GM21390 (cell line): Measurements from ENCODE around the gene PLEKHM2.
"Not testable (repeated sequence)": the region's sequence is repeated elsewhere in the genome, so short reads cannot be mapped to it uniquely, and the experiment has no call there.

Experiments
- ATAC-seq: cut with Tn5 transposase; IDR thresholded peaks from one replicate; pipeline ENCODE4 v1.9.1; 2021; ENCODE audit not compliant: unreplicated experiment

The PLEKHM2 gene, protein sequence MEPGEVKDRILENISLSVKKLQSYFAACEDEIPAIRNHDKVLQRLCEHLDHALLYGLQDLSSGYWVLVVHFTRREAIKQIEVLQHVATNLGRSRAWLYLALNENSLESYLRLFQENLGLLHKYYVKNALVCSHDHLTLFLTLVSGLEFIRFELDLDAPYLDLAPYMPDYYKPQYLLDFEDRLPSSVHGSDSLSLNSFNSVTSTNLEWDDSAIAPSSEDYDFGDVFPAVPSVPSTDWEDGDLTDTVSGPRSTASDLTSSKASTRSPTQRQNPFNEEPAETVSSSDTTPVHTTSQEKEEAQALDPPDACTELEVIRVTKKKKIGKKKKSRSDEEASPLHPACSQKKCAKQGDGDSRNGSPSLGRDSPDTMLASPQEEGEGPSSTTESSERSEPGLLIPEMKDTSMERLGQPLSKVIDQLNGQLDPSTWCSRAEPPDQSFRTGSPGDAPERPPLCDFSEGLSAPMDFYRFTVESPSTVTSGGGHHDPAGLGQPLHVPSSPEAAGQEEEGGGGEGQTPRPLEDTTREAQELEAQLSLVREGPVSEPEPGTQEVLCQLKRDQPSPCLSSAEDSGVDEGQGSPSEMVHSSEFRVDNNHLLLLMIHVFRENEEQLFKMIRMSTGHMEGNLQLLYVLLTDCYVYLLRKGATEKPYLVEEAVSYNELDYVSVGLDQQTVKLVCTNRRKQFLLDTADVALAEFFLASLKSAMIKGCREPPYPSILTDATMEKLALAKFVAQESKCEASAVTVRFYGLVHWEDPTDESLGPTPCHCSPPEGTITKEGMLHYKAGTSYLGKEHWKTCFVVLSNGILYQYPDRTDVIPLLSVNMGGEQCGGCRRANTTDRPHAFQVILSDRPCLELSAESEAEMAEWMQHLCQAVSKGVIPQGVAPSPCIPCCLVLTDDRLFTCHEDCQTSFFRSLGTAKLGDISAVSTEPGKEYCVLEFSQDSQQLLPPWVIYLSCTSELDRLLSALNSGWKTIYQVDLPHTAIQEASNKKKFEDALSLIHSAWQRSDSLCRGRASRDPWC

DNA sequence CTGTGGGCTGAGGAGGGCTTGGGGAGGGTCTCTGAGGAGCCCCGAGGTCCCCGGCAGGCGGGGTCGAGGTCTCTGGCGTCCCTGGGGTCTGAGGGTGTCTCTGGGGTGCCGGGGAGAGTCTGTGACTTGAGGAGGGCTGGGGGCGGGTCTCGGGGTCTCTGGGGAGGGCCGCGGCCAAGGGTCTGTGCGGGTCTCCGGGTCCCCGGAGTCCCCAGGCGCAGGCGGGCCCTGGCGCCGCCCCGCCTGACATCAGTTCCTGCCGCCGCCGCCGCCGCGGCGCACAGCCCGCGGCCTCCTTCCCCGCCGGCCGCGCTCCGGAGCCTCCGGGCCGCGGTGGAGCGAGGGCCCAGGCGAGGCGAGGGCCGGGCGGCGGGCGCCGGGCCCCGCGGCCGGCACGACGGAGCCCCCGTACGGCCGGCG, at the start of gene PLEKHM2:
Gene PLEKHM2, plus strand, starts transcription at position 279 of the 420 bp plus-strand sequence. CDS start 239 bp downstream, outside the sequence.
- peak; percentile 50 for ATAC-seq

DNA sequence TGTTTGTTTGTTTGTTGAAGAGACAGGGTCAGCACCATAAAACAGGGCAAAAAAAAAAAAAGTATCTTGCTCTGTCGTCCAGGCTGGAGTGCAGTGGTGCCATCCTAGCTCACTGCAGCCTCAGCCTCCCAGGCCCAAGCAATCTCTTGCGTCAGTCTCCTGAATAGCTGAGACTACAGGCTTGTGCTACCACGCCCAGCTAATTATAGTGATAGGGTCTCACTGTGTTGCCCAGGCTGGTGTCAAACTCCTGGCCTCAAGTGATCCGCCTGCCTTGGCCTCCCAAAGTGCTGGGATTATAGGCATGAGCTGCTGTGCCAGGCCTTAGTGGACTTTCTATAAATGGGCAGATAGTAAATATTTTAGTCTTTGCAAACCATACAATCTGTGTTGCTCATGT, 47.7 kb upstream of the PLEKHM2 start:
- ATAC-seq: no peak

DNA sequence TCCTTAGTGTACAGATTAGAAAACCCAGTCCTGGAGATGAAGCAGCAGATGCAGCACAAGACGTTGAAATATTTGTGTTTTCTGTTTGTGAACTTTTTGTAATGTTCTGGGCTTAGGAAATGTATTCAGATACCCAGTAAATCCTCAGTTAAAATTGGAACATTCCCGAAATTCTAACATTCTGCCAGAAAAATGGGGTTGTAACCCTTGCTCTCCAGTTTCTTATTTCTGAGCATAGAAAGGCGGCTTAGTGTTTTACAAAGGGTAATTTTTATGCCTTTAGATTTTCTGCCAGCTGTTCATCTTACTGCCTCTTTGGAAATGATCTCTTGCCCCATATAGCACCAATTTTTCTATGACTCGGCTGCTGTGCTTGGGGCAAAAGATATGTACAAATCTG, 46.3 kb upstream of the PLEKHM2 start:
- no peak for ATAC-seq

DNA sequence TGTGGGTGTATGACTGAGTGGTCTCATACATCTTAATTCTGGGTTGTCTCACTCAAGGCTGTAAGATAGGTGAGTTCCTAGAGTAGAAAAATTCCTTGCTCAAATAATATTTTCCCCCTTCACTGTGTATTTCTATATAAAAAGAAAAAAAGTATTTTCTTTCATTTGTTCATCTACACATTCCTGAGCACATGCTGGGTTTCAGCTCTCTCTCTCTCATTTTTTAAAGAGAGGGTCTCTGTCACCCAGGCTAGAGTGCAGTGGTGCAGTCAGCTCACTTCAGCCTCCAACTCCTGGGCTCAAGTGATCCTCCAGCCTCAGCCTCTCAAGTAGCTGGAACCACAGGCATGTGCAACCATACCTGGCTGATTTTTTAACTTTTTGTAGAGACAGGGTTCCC, 44.9 kb upstream of the PLEKHM2 start:
- ATAC-seq: no peak

DNA sequence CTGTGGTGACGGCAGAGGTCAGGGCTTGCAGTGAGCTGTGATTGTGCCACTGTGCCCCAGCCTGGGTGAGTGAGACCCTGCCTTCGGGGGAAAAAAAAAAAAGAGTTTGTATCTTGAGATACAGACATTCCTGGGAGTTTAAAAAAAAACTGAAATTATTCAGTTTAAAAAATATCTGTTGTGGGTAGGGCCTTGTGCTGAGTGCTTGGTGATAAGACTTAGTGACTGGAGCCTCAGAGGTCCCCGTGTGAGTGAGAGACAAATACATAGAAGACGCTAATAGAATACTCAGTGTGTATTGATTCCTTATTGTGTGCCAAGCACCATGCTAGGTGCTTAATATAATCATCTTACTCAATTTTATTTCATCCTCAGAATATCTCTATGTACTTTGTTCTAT, 44.2 kb upstream of the PLEKHM2 start:
- no peak for ATAC-seq

DNA sequence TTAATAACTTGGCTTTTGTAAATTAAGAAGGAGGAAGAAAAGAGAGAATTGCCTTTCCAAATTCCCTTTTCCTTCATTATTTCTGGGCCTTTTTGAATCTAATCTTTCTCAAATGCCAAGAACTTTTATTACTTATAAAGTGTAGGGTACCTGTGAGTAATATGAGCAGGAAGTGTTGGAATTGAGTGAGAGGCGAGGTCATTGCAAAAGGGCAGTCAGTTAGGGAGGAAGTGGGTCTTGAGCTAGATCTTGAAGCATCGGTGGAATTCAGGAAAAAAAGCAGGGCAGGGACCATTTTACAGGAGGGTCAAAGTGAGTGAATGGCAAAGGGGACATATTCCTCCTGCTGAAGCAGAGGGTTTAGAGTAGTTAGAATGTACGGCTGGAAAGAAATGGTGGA, 43.5 kb upstream of the PLEKHM2 start:
- no peak for ATAC-seq

DNA sequence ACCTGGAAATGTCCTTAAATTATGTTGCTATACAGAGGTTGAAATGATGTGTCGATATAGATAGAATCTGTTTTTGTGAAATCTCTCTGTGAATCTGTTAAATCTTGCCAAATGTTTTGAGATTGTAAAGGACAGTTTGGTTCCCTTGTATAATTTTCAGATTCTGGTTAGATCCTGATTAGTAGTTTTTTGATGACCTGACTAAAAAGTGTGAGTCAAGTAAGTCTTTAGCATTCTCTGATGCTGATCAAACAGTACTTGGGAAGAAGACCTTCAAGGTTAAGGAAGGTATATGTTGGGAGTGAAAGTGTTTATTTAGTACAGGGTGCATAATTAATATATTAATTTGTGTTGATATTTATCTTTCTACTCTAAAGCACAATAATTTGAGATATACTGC, 34.2 kb upstream of the PLEKHM2 start:
- ATAC-seq: no peak

DNA sequence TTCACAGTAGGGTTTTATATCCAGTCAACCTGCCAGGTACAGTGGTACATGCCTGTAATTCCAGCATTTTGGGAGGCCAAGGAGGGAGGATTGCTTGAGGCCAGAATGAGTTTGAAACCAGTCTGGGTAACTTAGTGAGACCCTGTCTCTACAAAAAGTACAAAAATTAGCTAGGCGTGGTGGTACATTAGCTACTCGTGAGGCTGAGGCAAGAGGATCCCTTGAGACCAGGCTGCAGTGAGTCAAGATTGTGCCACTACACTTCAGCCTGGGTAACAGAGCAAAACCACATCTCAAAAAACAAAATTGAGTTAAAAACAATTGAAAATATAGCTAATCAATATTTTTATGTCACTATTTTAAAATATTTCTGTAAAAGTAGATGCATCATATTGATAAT, 33.7 kb upstream of the PLEKHM2 start:
- no peak for ATAC-seq

DNA sequence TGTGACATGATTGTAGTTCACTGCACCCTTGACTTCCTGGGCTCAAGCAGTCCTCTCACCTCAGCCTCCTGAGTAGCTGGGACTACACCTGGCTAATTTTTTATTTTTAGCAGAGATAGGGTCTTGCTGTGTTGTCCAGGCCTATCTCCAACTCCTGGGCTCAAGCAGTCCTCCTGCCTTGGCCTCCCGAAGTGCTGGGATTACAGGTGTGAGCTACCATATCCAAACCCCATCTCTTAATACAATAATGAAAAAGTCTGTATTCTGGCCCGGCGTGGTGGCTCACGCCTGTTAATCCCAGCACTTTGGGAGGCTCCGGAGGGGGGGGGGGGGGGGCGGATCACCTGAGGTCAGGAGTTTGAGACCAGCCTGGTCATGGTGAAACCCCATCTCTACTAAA, 32.0 kb upstream of the PLEKHM2 start:
- ATAC-seq: not testable (repeated sequence)

DNA sequence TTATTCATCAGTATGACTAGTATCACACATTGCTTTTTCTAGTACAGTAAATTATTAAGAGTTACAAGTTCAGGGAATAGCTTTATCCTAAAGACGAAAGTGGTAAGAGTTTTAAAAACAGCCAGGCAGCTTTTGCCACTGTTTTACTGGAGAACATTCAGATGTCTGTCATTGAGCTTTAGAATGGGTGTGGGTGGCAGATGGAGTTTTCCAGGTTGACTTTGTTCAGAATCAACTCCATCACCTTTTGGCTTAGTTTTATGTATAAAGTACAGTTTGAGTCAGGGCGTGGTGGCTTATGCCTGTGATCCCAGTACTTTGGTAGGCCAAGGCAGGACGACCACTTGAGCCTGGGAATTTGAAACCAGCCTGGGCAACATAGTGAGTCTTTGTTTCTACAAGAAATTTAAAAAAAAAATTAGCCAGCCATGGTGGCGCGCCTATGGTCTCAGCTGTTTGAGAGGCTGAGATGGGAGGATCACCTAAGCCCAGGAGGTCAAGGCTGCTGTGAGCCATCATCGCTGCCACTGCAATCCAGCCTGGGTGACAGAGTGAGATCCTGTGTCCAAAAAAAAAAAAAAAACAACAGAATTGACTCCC, 29.9 kb upstream of the PLEKHM2 start:
- no peak for ATAC-seq

DNA sequence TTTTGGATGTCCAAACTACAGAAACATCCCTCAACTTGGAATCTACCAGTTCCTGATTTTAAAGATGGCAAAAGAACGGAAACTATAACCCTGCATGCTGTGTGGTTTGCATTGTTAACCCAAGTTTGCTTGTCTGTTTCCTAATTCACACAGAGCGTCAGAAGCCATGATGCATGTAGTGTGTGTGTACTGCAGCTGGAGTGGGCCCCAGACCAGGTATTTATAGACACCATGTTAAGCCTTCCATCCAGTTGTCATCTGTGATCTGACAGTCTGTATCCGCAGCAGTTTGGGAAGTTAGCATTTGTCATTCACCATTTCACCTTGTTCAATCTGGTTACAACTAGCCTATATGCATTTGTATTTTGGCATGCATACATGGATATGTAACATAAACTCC, 27.7 kb upstream of the PLEKHM2 start:
- no peak for ATAC-seq

DNA sequence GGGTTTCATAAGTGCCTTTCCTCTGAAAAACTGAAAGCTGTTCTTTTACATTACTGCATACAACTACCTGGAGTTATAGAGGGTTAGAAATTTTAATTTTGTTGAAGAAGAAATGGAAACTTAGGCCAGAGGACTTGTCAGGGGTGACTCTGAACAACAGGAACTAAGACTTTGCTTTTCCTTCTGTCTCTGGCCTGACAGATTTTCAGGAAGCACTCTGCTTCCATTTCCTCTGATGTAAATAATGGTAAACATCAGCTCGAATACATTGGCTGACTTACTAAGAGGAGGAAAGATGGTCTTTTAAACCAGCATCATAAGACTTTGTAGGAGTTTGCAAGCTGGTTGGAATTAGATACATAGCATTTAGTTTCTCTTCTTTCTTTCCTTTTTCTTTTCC, 27.1 kb upstream of the PLEKHM2 start:
- ATAC-seq: no peak

DNA sequence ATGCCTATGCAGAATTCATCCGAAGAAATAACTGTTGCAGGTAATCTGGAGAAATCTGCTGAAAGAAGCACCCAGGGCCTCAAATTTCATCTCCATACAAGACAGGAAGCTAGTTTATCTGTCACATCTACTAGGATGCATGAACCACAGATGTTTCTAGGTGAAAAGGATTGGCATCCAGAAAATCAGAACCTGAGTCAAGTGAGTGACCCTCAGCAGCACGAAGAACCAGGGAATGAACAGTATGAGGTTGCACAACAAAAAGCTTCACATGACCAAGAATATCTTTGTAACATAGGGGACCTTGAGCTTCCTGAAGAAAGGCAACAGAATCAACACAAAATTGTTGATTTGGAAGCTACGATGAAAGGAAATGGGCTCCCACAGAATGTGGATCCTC, 24.0 kb upstream of the PLEKHM2 start:
- ATAC-seq: no peak

DNA sequence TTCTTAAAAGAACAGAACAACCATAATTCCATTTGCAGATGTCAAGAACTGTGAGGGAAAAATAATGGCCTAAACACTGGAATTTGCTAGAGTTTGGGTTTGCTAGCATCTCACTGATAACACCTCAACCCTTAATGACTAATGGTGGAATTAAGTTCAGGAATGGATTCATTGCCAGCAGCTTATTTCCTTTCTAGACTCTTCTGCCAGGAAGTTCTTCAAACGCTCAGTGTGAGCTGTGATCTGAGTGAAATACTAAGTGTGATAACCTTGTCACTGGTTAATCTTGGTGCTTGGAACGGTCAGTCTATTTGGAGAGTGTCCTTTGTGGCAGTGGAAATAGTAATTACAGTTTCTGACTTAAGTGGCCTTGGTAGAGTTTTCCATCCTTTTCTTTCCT, 21.6 kb upstream of the PLEKHM2 start:
- ATAC-seq: no peak

DNA sequence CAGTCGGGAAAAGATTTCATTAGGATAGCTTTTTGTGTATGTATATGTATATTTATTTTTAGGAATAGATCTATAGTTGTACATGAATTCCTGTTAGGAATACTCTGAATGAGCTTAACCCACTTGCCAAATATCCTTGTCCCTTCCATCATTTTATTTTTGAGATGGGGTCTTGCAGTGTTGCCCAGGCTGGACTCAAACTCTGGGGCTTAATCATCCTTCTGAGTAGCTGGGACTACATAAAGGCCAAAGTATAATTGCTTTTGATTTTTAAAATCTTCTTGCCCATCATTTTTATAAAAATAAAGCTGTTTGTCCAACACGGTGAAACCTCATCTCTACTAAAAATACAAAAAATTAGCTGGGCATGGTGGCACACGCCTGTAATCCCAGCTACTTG, 20.2 kb upstream of the PLEKHM2 start:
- no peak for ATAC-seq

DNA sequence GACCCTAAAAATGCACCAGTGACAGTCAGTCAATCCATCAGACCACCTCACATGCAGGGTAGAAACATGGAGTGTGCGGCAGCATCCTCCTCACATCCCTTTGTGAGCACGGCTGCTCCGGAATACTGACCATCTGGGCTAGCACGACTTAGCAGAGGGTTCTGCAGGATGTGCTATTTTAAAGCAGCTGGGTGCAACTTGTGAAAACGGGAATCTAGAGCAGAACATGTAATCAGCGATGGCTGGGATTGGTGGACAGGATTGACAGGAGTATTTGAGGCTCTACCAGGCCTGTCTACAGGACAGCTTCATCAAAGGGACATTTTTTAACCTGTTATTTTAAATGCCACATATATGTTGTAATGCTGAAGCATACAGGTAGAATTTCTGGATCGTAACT, 16.8 kb upstream of the PLEKHM2 start:
- ATAC-seq: no peak

DNA sequence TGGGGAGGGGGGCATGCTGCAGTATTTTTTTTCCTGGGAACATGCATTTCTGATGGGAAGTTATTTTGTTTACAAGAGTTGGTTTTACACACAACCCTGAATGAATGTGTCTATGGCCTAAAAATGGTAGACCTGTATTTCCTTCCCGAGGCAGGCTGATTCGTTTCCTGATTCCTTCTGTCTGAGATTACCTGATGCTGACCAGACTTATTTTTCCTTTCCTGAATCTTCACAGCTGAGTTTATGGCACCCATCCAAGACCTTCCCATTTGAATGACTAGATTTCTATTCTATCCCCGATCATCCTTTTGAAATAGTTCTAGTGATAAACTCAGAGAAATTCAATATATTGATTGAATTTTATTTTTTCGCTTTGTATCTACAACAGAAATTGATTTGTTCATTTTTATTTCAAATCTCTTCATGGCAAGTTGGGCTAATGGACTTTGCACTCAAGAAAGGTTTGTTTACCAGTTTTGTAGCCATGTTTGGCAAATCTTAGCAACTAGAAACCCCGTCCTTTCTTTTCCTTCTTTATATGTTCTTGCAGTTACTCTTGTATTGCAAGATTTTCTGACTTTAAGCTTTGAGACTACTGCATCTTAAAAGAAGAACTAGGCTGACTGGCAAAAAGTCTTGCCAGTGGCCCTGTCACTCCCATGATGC, 15.9 kb upstream of the PLEKHM2 start:
- no peak for ATAC-seq

DNA sequence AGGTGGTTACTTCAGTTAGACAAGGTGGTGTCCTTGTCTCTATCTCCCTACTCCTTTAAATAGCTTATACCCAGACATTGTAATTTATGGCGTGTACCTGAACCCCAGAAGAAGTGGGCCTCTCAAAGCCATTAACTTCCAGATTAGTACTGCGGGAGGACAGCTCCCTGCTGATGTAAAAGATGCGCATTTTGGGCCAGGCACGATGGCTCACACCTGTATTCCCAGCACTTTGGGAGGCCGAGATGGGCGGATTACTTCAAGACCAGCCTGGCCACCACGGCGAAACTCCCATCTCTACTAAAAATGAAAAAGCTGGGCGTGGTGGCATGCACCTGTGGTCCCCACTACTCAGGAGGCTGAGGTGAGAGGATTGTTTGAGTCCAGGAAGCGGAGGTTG, 15.0 kb upstream of the PLEKHM2 start:
- ATAC-seq: no peak

DNA sequence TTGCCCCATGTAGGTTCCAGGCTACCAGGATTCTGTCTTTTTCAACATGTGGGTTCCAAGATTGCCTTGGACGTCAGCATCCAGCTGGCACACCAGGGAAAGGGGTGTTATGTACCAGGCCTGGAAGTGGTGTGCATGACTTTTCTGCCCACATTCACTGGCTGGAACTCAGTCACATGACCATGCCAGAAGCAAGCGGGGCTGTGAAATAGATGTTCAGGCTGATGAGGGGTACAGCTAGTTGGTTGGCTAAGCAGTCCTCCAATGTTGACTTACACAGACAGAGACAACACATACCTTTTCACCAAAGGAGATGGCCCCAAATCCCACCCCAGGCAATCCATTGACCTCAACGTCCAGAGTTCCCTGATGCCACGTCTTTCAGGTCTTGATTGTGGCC, 14.3 kb upstream of the PLEKHM2 start:
- no peak for ATAC-seq

DNA sequence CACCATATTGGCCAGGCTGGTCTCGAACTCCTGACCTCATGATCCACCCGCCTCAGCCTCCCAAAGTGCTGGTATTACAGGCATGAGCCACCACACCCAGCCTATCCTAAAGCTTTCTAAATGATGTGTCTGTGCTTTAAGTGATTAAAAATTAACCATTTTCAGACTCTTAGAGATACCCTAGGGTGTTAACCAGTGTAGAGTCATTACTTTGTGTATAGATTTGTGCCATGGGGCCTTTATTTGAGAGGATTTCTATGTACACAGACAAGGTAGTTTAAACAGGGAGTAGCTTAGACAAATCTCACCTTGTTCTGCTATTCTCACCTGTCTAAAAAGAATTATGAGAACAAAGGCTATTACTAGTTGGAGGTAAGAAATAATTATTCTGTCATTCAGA, 12.7 kb upstream of the PLEKHM2 start:
- ATAC-seq: no peak
